Endothelial cell (in vitro differentiated cells): ENCODE data around the gene RALGPS1. TPM values are rescaled to one million over a fixed set of nuclear protein-coding genes. Genes with fewer than 3 reads are reported as not detected.

Experiments used
- DNase-seq: peaks from one replicate; pipeline ENCODE4 v3.0.0; 2021; ENCODE audit warnings: low spot score
- H3K27ac Mint-ChIP-seq: one replicate; pipeline ENCODE4 v1.8.0; 2021; ENCODE audit warnings: mixed read lengths, inconsistent platforms; ENCODE audit not compliant: unreplicated experiment
- H3K27me3 Mint-ChIP-seq: one replicate; pipeline ENCODE4 v1.8.0; 2021; ENCODE audit warnings: mild to moderate bottlenecking, moderate library complexity, mixed read lengths, inconsistent platforms; ENCODE audit not compliant: unreplicated experiment
- H3K36me3 Mint-ChIP-seq: one replicate; pipeline ENCODE4 v1.8.0; 2021; ENCODE audit warnings: mild to moderate bottlenecking, low read depth, mixed read lengths, inconsistent platforms; ENCODE audit not compliant: unreplicated experiment
- H3K4me1 Mint-ChIP-seq: one replicate; pipeline ENCODE4 v1.8.0; 2021; ENCODE audit warnings: mild to moderate bottlenecking, mixed read lengths, inconsistent platforms; ENCODE audit not compliant: unreplicated experiment
- H3K4me3 Mint-ChIP-seq: one replicate; pipeline ENCODE4 v1.8.0; 2021; ENCODE audit warnings: mild to moderate bottlenecking, mixed read lengths, inconsistent platforms; ENCODE audit not compliant: unreplicated experiment
- H3K9me3 Mint-ChIP-seq: one replicate; pipeline ENCODE4 v1.8.0; 2021; ENCODE audit warnings: mixed read lengths, inconsistent platforms; ENCODE audit not compliant: unreplicated experiment
- CTCF ChIP-seq: fragments of 200-600 bp; sonication (generic); IDR thresholded peaks from one replicate; pipeline ENCODE4 v1.5.0; 2021; ENCODE audit warnings: antibody characterized with exemption; ENCODE audit not compliant: unreplicated experiment
- total RNA-seq: library from RNA; stranded (reverse); fragmentation: NEBNext Ultra II Directional; extraction: Animal tissue kit (Norgen Biotek cat#: 25700); gene quantifications from one replicate; pipeline ENCODE4 v1.2.1, GENCODE V29; 2021; ENCODE audit not compliant: unreplicated experiment

Gene RALGPS1
- total RNA-seq, 1 donor from 2014 or later: 6.4 TPM

DNA sequence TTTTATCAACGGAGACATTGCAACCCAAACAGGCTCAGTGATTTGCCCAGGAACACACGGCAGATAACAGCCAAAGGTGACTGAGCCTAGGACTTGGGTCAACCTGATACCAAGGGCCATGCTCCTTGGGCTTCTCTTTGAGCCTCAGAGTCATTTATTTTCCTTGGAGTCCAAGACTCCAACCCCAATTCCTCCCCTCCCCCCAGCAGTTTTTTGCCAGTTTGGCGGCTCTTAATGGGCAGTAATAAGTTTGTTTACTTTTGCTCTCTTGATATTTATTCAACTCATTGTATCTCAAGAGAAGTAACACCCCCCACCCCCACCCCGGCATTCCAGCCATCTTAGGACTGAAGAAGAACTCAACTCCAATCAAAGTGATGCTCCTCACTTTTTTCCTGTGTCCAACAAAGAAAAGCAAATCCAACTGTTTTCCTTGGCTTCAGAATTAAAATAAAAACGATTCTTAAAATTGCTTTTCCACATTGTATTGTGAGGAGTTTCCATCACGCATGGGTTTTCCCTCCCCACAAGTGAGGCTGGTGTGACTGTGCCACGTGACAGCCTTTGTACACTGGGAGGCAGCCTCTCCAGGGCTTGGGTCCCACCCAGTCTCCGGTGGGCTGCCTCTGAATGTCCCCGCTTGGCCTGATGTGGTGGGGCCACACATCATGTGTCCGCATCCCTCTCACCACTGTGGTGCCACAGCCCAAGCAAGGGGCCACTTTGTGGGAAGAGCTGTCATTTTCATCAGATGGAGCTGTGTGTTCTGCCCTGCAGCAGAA lies 198.8 kb downstream of the RALGPS1 start:
- H3K27me3 Mint-ChIP-seq: peaks cover 5% of the 10 kb centered on the region
- no peak overlapping the region for H3K27ac Mint-ChIP-seq
- H3K4me1 Mint-ChIP-seq: no peaks in the 10 kb centered on the region
- no peak for DNase-seq
- no peaks in the 10 kb centered on the region for H3K9me3 Mint-ChIP-seq
- TF ChIP-seq CTCF: no peak
- H3K36me3 Mint-ChIP-seq: no peaks in the 10 kb centered on the region
- H3K4me3 Mint-ChIP-seq: no peak overlapping the region

DNA sequence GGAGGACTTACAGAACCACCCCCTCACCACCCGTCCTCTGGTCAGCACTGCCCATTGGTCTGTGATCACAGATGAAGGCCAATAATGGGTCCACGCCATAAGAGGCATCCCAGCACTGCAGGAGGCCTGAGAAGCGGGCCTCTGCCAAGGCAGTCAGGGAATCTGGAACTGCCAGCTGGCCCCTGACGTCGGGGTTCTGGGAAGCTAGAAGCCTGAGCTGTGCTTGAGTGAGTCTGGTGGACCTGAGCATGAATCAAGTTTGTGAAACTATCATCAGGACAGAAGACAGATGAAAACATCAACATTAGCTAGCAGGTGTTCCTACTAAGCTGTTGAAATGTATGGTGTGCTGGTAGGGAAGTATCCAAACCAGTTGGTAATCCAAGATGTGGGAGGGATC lies 200.0 kb downstream of the RALGPS1 start:
- Mint-ChIP-seq H3K27ac (no peak overlapping the region), H3K4me1 (no peaks in the 10 kb centered on the region)

DNA sequence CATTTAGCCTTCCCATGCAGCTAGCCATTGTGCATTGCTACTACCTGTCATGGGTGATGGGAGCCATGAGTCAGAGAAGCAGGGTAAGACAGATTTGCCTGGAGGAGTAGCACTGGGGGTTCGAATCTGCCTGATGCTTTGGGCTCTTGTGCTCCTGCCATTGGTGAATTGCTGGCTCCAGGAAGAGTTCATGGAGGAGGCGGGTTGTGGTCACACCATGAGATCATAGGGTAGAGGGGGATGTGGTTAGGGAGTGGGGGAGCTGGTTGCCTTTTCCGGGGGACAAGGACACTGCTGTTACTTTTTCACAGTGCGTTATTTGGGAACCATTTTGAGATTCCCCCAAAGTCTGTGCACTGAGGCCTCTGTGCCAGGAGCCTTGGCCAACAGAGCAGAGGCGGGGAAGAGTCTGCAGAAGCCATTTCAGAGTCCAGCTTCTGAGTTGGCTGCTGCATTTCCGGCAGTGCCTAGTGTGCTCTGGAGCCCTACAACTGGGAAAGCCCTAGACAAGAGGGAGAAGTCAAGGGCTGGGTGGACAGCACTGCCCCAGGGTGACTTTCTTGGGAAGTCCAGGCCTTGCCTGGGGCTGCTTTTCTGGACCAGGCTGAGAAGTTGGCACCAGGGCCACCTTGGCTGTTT lies 201.6 kb downstream of the RALGPS1 start:
- H3K9me3 Mint-ChIP-seq: no peaks in the 10 kb centered on the region
- peaks cover under 1% of the 10 kb centered on the region for H3K4me1 Mint-ChIP-seq
- no peaks in the 10 kb centered on the region for H3K36me3 Mint-ChIP-seq
- peaks cover 4% of the 10 kb centered on the region for H3K27me3 Mint-ChIP-seq
- H3K4me3 Mint-ChIP-seq: no peak overlapping the region
- no peak overlapping the region for H3K27ac Mint-ChIP-seq
- TF ChIP-seq CTCF: no peak
- DNase-seq: no peak

More for the DNA sequence above, 200.0 kb downstream of the RALGPS1 start:
- TF ChIP-seq CTCF: no peak
- DNase-seq: no peak
- H3K4me3 Mint-ChIP-seq: no peak overlapping the region
- H3K9me3 Mint-ChIP-seq: no peaks in the 10 kb centered on the region
- peaks cover 5% of the 10 kb centered on the region for H3K27me3 Mint-ChIP-seq
- H3K36me3 Mint-ChIP-seq: no peaks in the 10 kb centered on the region

DNA sequence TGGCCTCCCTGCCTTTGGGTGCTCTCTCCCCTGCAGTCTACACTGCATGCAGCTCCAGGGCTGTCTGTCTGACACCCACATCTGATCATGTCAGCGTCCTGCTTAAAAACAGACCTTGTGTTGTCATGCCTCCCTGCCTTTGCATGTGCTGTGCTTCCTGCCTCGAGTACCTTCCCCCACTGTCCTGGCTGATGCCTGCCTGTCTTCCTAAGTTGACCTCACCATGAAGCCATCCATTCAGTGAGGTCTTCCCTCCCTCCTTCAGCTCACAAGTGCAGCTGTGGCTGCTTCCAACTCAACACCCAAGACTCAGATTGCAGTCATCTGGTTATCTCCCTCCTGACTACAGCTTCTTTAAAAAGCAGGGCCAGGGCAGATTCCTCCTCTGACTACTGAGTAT lies 202.4 kb downstream of the RALGPS1 start:
- peaks cover 8% of the 10 kb centered on the region for H3K4me1 Mint-ChIP-seq
- DNase-seq: no peak
- no peak overlapping the region for H3K27ac Mint-ChIP-seq
- no peaks in the 10 kb centered on the region for H3K9me3 Mint-ChIP-seq
- H3K4me3 Mint-ChIP-seq: no peak overlapping the region
- no peaks in the 10 kb centered on the region for H3K36me3 Mint-ChIP-seq
- TF ChIP-seq CTCF: no peak
- peaks cover 4% of the 10 kb centered on the region for H3K27me3 Mint-ChIP-seq

DNA sequence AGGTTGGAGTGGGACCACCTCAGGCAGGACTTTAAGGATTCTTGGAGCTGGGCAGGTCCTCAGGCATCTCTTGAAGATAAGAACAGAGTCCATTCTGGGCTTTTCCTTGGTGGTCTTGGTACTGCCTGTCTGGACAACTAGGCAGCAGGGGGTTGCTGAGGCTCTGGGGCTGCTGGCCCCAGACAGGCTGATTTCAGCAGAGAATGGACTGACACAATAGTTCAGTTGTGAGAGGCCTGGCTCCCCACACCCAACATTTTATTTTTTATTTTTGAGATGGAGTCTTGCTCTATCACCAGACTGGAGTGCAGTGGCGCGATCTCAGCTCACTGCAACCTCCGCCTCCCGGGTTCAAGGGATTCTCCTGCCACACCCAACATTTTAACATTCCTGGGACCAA lies 203.2 kb downstream of the RALGPS1 start:
- Mint-ChIP-seq H3K9me3 (no peaks in the 10 kb centered on the region), H3K27ac (no peak overlapping the region), H3K4me3 (no peak overlapping the region), H3K4me1 (peaks cover 8% of the 10 kb centered on the region), H3K27me3 (peaks cover 4% of the 10 kb centered on the region), H3K36me3 (no peaks in the 10 kb centered on the region)
- TF ChIP-seq CTCF: no peak
- no peak for DNase-seq
